Uterus (tissue), 4 donors: ENCODE results near the gene VPS52. TPM values are rescaled to one million over a fixed set of nuclear protein-coding genes. Genes with fewer than 3 reads are reported as not detected.
A peak's percentile ranks its signal among the peaks of the same experiment; 100 is the strongest.

Source experiments
- DNase-seq, 2 donors: peaks; one replicate each; pipeline ENCODE4 v3.0.0-alpha.2; 2019 to 2020
- H3K27ac ChIP-seq, 2 donors: fragments of 200-600 bp; sonication (generic); 1 replicate in 1 of 2; 2 replicates in 1 of 2; pipeline ENCODE4 v1.5.1; 2016 to 2018
- H3K27me3 ChIP-seq, 2 donors: fragments of 200-600 bp; sonication (generic); one replicate each; pipeline ENCODE4 v1.5.1; 2018 to 2019; ENCODE audit warnings: control low read depth in 1 of 2
- H3K36me3 ChIP-seq, 2 donors: fragments of 200-600 bp; sonication (generic); one replicate each; pipeline ENCODE4 v1.5.1; 2019; ENCODE audit warnings: control low read depth in 1 of 2
- H3K4me1 ChIP-seq, 2 donors: fragments of 200-600 bp; sonication (generic); one replicate each; pipeline ENCODE4 v1.5.1; 2018 to 2019; ENCODE audit warnings: control low read depth in 1 of 2
- H3K4me3 ChIP-seq, 2 donors: fragments of 200-600 bp; sonication (generic); 1 replicate in 1 of 2; 2 replicates in 1 of 2; pipeline ENCODE4 v1.5.1; 2018 to 2019; ENCODE audit warnings: mild to moderate bottlenecking in 1 of 2
- H3K9me3 ChIP-seq, 2 donors: fragments of 200-600 bp; sonication (generic); one replicate each; pipeline ENCODE4 v1.5.1; 2019; ENCODE audit warnings: control low read depth in 1 of 2
- POLR2A ChIP-seq, 2 donors: fragments of 450-650 bp; IDR thresholded peaks; one replicate each; pipeline ENCODE4 v1.6.1; 2016; ENCODE audit warnings: antibody characterized with exemption in 2 of 2, mild to moderate bottlenecking in 1 of 2, moderate library complexity in 1 of 2
- intact Hi-C: fragments of 100-400 bp; cut with DNase I; formaldehyde crosslinking; loops from one replicate; pipeline ENCODE4 v1.15.1; 2023; ENCODE audit warnings: low total_unique reads
- total RNA-seq, 4 donors: library from RNA; depleted of rRNA in 3 of 4; stranded (reverse); fragments of >200 nt in 3 of 4; gene quantifications; one replicate each; pipeline versions ENCODE4 v1.1.0 to v1.2.4, GENCODE V29; 2014 to 2023
- TF ChIP-seq, protein P1 (sequence below), 4 experiments: fragments of 200-600 bp in 2 of 4; fragments of 450-650 bp in 2 of 4; sonication (generic) in 2 of 4; IDR thresholded peaks; one replicate each; pipeline ENCODE4 v1.5.1; 2016 to 2019; ENCODE audit warnings: antibody characterized with exemption in 4 of 4, mild to moderate bottlenecking in 2 of 4, moderate library complexity in 1 of 4
- donor health status: DM: yes; HTN: yes; CAD: no.

Gene VPS52
- total RNA-seq, 4 donors from 2014 or later, result 12.8 to 58.4 (median 37.5) TPM

DNA sequence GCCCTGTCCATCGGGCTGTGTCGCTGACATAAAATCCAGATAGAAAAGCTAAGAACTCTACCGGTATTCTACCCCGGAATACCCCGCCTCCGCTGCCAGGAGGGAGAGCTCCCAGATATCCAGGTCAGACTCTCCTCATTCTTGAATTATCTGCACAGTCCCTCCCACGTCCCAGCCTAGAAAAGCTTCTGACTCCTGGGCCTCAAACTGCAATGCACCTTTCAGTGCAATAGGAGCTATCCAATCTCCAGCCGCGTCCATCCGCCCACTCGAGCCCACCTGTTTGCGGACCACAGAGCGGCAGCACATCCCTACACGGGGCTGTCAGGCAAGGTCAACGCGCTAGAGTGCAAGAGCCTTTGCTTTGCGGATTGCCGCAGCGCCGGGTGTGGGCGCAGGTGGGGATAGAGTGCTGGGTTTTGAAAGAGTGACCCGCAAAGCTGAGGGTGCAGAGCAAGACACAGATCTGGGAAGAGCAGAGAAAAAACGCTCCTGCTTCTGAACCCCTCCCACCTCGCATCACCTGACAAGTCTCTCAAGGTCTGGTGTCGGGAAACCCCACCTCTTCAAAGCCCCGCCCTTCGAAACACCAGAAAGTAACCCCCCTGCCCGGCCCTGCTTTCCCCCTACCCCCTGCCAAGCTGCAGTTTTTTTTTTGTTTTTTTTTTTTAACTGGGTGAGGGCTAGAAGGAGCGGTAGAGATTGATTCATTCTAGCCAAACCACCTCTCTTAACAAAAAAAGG is 40.9 kb upstream of the VPS52 start:
- H3K27me3 ChIP-seq, result no peaks in the 10 kb centered on the region
- intact Hi-C loops, result no loop called here
- H3K36me3 ChIP-seq, result no peaks in the 10 kb centered on the region
- H3K9me3 ChIP-seq, result no peaks in the 10 kb centered on the region
- DNase-seq, result peak; percentile 68 to 77
- H3K4me3 ChIP-seq, result peak overlapping the region; percentile 77 to 90
- peak overlapping the region; percentile 96 to 98 for H3K27ac ChIP-seq
- no peak for TF ChIP-seq POLR2A (IDR thresholded peaks at IDR 0.05)
- TF ChIP-seq, protein P1, sequence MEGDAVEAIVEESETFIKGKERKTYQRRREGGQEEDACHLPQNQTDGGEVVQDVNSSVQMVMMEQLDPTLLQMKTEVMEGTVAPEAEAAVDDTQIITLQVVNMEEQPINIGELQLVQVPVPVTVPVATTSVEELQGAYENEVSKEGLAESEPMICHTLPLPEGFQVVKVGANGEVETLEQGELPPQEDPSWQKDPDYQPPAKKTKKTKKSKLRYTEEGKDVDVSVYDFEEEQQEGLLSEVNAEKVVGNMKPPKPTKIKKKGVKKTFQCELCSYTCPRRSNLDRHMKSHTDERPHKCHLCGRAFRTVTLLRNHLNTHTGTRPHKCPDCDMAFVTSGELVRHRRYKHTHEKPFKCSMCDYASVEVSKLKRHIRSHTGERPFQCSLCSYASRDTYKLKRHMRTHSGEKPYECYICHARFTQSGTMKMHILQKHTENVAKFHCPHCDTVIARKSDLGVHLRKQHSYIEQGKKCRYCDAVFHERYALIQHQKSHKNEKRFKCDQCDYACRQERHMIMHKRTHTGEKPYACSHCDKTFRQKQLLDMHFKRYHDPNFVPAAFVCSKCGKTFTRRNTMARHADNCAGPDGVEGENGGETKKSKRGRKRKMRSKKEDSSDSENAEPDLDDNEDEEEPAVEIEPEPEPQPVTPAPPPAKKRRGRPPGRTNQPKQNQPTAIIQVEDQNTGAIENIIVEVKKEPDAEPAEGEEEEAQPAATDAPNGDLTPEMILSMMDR (IDR thresholded peaks at IDR 0.05), result no peak
- H3K4me1 ChIP-seq, result peaks cover 0 to 5% of the 10 kb centered on the region in 2 donors

DNA sequence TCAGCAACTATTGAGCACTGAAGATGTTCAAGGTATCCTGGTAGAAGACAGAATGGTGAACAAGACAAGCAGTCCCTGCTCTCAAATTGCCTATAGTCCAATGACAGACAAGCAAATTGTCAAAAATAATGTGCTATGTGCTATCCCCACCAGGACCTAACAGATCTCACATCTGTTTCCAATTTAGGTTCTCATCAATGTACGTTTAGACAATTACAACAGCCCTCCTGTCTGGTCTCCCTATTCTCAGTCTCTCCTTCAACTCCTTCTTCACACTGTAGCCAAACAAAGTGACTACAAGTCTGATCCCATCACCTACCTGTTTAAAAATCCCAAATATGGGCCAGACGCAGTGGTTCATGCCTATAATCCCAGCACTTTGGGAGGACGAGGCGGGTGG is 34.7 kb upstream of the VPS52 start:
- no peaks in the 10 kb centered on the region for H3K36me3 ChIP-seq
- no peak for TF ChIP-seq POLR2A (IDR thresholded peaks at IDR 0.05)
- TF ChIP-seq, protein P1 (IDR thresholded peaks at IDR 0.05), result no peak

DNA sequence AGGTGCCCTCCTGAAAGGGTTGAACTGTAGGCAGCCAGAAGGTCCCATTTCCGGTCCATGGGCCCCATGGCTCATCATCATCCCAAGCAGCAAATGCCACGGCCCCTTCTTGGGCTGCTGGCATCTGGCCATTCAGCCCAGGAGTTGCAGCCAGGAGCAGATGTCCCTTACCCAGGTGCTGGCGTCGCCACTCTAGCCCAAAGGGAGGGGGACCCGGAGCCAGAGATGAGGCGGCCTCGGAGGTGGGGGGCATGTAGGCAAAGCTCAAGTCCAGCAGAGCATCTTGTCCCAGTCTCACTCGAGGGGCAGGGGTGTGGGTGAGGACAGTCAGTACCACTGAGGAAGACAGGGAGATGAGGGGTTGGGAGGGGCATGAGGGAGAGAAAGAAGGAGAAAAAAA is 33.4 kb upstream of the VPS52 start:
- Histone ChIP-seq H3K27me3 (no peaks in the 10 kb centered on the region), H3K4me1 (no peaks in the 10 kb centered on the region), H3K9me3 (no peaks in the 10 kb centered on the region), H3K27ac (no peak overlapping the region), H3K36me3 (no peaks in the 10 kb centered on the region), H3K4me3 (no peak overlapping the region)
- no peak for DNase-seq
- TF ChIP-seq, protein P1 (IDR thresholded peaks at IDR 0.05), result no peak
- TF ChIP-seq POLR2A (IDR thresholded peaks at IDR 0.05), result no peak
- intact Hi-C loops, result no loop called here

More for the DNA sequence above, 34.7 kb upstream of the VPS52 start:
- Histone ChIP-seq H3K4me3 (no peak overlapping the region), H3K27me3 (no peaks in the 10 kb centered on the region), H3K27ac (no peak overlapping the region), H3K9me3 (no peaks in the 10 kb centered on the region), H3K4me1 (no peaks in the 10 kb centered on the region)
- no peak for DNase-seq
- intact Hi-C loops, result no loop called here

DNA sequence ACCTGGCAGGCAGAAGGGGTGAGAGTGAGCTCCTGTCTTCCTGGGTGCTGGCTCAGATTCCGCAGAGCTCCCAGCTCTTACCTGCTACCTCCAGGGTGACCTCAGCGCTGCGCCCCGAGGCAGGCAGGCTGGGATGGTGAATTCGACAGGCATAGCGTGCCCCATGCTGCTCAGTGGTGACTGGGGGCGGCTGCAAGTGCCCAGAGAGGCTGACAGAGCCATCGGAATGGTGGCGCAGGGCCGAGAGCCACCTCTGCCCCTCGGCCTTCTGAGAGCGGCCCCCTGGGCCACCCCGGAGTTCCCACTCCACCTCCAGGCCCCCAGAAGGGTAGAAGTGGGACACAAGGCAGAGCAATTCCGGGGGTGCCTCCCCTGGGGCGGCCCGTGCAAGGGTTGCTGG is 32.5 kb upstream of the VPS52 start:
- no peak overlapping the region for H3K27ac ChIP-seq
- H3K36me3 ChIP-seq, result no peaks in the 10 kb centered on the region
- no peaks in the 10 kb centered on the region for H3K27me3 ChIP-seq
- no peak overlapping the region for H3K4me3 ChIP-seq
- DNase-seq, result no peak
- no peaks in the 10 kb centered on the region for H3K9me3 ChIP-seq
- intact Hi-C loops, result no loop called here
- TF ChIP-seq, protein P1 (IDR thresholded peaks at IDR 0.05), result no peak
- TF ChIP-seq POLR2A (IDR thresholded peaks at IDR 0.05), result no peak
- no peaks in the 10 kb centered on the region for H3K4me1 ChIP-seq

DNA sequence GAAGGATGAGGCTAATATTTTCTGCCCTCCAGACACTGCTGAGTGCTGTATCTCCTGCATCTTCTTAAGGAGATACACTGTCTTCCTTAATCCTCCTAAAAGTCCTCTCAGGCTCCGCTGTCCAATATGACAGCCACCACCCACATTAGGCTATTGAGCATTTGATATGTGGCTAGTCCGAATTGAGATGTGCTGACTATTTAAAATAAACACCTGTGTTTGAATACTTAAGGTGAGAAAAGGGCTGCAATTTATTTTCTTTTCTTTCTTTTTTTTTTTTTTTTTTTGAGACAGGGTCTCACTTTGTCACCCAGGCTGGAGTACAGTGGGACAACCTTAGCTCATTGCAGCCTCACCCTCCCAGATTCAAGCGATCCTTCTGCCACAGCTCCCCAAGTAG is 30.2 kb upstream of the VPS52 start:
- no peak overlapping the region for H3K4me3 ChIP-seq
- H3K4me1 ChIP-seq, result peaks cover 0 to 7% of the 10 kb centered on the region in 2 donors
- H3K27ac ChIP-seq, result no peak overlapping the region
- no peak for DNase-seq
- no peaks in the 10 kb centered on the region for H3K9me3 ChIP-seq
- no peaks in the 10 kb centered on the region for H3K36me3 ChIP-seq
- intact Hi-C loops, result no loop called here
- TF ChIP-seq POLR2A (IDR thresholded peaks at IDR 0.05), result no peak
- TF ChIP-seq, protein P1 (IDR thresholded peaks at IDR 0.05), result no peak
- no peaks in the 10 kb centered on the region for H3K27me3 ChIP-seq
